G401 (cell line): ENCODE results near the gene CCDC69. TPM values are rescaled to one million over a fixed set of nuclear protein-coding genes. Genes with fewer than 3 reads are reported as not detected.

Experiments
- DNase-seq: peaks from one replicate; pipeline ENCODE4 v3.0.0-alpha.2; 2015; ENCODE audit warnings: low spot score
- in situ Hi-C: cut with HindIII; loops from 2 replicates; pipeline ENCODE4 v1.10.0; 2016; ENCODE audit warnings: low sequenced_read_pairs, mixed read lengths
- total RNA-seq: library from RNA; depleted of rRNA; stranded (reverse); fragments of >200 nt; shearing (Covaris generic); gene quantifications from 2 replicates; pipeline ENCODE4 v1.2.3, GENCODE V29; 2014

Gene CCDC69
- total RNA-seq, 1 experiment from 2014 or later: 3.9 TPM

DNA sequence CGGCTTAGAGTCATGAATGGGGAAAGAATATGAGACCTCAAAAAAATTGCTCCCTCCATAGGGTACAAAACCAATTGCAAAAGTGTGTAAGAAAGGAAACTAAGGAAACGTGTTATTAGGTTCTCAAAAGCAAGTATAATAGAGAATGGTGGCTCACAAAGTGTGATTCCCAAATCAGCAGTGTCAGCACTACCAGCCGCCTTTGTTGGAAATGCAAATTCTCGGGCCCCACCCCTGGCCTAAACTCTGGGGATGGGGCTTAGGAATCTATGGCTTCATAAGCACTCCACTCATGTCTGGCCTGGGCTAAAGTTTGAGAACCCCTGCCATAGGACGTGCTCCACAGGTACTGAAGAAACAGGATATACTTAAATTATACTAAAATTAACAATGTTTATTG is 1.6 kb upstream of the CCDC69 start:
- DNase-seq: no peak
- in situ Hi-C loops: no loop called here

DNA sequence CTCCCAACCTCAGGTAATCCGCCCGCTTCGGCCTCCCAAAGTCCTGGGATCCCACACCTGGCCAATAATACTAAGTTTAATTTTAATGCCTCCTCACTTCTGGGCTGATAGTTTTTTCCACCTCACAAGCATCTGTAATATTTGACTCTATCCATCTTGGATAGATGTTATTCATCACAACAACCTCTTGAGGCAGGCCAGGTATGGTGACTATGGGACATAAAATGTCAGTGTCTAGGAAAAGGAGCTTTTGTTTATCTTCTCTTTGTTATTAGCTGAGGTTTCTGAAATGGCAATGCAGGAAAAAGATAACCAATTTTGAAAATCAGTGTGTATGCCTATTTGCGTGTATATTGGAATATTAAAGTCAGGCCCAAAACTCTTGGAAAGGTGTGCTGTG is 1.2 kb upstream of the CCDC69 start:
- in situ Hi-C loops: no loop called here
- DNase-seq: no peak

DNA sequence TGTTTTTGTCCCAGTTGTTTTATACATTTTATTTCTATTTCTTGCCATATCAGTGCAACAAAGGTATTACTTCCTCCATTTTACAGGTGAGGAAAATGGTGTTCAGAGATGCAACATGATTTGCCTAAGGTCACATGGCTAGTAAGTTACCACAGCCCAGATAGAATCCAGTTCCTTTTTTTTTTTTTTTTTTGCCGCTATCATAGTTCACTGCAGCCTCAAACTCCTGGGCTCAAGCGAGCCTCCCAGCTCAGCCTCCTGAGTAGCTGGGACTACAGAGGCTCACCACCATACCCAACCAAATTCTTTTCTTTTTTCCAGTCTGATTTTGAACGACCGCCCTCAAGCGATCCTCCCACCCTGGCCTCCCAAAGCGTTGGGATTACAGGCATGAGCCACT is 480 bp upstream of the CCDC69 start:
- in situ Hi-C loops: no loop called here
- no peak for DNase-seq

DNA sequence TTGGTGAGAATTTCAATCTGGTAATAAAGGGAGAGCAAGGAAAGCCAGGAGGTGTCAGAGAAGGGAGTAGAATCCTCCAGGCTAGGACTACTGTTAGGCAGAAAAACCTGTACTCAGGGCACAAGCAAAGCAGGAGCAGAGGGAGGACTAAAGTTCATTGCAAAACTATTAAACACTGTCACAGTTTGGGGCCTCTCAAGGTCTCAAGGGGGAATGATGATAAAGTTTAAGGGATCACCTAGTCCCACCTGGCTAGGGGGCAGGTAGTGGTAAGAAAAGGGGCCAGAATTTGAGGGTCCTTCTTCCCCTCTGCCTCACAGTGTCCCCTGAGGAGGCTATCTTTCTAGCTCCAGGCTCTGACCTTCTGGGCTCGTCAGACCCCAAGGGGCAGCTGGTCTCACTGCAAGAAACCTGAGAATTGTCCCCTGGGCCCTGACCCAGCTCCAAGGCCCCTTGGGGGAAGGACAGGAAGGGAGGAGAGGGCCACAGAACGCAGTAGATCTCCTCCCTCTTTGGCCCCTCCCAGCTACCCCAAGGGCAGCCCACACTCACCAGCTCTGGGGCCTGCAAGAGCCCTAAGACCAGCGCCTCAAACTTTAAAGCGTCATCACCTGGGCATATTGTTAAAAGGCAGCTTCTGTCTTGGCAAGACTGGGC is 974 bp downstream of the CCDC69 start:
- DNase-seq: peak; percentile 4
- in situ Hi-C loops: no loop called here

DNA sequence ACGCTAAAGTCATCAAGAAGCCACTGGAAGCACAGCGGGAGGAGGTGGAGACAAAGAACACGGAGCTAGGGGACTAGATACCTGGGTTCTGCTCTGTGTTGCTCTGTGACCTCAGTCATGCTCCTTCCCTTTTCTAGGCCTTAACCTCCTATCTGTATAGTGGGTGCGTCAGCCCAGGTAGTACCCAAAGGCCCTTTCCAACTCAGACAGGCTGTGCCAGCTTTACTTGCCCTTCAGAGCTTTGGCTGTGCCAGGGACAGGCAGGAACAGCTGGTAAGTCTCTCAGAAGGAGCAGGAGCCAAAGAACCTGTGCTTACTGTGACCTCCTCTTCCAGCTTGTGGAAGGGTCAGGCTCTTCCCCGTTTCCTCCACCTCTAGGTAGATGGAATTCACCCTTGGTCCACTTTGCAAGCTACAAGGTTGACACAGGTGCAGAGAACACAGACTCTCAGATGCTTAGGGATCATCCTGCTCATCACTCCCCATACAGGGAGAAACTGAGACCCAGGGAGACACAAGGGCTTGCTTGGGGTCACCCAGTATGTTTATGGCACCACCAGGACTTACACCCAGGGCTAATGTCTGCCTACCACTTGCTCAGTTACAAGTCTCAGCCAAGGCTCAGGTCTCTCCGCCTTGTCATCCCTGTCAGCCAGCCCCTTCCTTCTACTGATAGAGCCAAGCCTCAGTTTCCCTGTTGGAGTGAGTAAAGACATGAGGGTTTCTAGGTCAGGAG is 1.7 kb downstream of the CCDC69 start:
- in situ Hi-C loops: no loop called here
- DNase-seq: no peak

DNA sequence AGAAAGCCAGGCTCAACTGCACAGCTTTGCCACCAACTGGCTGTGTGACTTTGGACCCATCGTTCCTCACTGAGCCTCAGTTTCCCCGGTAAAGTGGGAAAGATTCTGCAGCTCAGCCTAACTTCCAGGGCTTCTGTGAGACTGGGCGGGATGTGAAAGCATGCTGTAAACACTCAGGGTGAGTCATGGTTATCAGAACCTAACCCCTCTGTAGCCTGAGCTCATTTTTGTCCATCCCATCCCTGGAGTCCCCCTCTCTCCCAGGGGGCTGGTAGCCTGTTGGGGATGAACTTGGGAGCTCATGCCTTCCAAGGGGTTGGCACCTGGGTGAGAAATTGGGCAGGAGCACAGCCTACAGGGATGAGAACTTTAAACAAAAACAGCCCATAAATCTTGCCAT is 2.3 kb downstream of the CCDC69 start:
- no peak for DNase-seq

DNA sequence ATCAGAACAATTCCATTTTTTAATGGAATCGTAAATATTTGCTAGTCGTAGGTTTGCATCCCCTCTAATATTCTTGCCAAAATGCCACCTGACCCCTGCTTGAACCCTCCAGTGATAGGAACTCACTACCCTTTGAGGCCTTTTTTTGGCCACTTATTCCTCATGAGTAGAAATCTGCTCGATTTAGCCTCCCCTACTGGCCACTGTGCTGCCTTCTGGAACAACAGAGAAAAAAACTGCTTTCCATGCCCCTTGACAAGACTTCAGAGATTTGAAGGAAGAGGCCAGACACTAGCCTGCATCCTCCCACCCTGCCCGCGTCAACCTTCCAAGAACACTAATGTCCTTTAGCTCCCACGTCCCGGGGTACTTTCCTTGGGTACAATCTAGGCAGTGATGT is 4.1 kb downstream of the CCDC69 start:
- in situ Hi-C loops: no loop called here
- no peak for DNase-seq

More for the DNA sequence above, 2.3 kb downstream of the CCDC69 start:
- in situ Hi-C loops: no loop called here

DNA sequence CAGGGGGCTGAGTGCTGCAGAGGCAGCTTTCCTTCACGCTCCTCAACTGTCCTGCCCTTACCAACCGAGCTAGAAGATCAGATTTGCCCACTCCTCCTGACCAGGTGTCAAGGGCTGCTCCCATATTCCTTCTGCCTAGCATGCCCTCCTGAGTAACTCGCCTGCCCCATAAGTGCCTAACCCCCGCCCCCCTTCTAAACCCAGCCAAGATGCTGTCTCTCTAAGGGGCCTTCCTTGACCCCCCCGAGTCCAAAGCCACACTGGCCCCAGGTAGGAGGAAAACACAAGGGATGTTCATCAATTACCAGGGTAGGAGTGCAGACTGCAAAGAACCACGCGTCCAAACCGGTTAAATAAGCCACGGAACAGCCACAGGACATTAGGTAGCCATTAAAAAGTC is 4.8 kb downstream of the CCDC69 start:
- no peak for DNase-seq
- in situ Hi-C loops: no loop called here

DNA sequence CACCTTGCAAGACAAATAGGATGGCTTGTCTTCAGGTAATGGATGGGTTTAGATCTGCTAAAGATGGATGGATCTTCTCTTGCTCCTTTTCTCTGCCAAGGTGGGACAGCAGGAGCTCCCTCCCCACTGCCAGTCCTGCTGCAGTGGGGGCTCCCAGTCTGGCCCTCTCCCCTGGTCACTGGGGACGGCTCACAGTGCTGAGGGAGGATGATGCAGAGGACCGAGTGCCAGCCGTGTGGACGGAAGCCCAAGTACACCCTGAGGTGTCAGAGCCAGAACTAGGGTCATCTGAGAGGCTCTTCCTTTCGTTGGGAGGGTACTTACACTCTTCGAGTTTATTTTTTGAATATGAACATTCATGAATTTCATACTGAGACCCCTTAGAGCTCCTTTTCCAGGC is 5.7 kb downstream of the CCDC69 start:
- in situ Hi-C loops: no loop called here
- DNase-seq: no peak

DNA sequence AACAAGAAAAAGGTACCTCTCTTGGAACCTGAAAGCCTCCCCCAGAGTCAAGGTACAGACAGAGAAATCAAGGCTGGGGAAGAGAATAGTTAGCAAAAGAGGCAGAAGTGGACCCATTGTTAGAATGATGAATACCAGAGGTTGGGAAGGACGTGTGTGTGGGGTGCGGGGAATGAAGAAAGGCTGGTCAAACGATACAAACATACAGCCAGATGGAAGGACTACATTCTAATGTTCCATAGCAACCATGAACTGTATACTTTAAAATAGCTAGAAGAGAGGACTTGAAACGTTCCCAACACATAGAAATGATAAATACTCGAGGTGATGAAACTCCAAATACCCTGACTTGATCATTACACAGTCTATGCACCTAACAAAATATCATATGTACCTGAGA is 7.1 kb downstream of the CCDC69 start:
- DNase-seq: no peak
- in situ Hi-C loops: no loop called here

DNA sequence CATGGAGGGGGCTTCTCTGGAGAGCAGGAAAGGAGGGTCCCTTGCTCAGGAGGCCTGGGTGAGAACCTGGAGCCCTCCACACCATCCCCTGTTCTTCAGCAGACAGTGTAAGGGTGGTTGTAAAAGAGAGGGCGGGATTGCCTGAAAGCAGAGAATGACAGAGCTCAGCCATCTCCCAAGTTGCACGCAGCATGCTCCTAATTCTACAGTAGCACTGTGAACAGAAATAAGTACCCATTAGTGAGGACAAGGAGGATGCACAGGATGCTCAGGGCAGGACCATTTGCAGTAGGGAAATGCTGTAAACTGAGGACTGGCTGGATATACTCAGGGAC is 8.4 kb downstream of the CCDC69 start:
- no peak for DNase-seq
- in situ Hi-C loops: no loop called here

DNA sequence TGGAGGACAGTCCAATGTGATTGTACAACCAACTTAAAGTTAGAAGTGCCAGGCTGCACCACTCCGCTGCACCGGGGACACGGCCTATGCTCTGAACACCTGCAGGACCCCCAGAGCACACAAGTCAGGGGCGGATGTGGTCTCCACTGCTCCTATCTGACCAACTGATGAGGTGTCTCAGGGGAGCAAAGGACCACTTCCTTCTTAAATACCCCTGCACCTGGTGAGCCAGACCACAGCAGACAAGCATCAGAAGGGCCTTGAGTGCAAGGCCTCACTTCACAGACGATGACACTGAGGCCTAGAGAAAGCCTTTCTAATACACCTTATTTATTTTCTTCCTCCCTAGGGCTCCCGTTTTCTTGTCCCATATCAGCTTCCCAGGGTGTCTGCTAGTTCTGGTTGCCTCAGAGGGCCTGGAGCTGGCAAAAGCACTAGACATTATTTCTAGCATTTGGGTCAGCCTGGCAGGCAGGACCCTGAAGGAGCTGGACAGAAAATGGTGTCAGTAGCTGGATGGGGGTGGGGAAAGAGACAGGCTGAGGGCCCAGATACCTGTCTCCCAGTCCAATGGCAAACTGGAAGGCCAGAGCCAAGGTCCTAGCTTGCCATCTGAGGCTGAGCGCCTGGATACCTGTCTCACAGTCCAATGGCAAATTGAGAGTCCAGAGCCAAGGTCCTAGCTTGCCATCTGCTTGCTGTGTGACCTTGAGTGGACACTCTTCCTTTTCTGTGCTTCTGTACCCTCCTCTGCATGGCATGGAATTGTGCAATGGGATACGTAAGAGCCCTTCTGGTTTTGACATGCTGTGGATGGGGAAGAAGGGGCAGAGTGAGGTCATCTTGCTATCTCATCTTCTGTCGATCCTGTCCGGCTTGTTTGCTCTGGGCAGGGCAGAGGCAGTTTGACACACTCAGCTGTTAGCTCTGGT is 9.0 kb downstream of the CCDC69 start:
- in situ Hi-C loops: no loop called here
- DNase-seq: no peak

DNA sequence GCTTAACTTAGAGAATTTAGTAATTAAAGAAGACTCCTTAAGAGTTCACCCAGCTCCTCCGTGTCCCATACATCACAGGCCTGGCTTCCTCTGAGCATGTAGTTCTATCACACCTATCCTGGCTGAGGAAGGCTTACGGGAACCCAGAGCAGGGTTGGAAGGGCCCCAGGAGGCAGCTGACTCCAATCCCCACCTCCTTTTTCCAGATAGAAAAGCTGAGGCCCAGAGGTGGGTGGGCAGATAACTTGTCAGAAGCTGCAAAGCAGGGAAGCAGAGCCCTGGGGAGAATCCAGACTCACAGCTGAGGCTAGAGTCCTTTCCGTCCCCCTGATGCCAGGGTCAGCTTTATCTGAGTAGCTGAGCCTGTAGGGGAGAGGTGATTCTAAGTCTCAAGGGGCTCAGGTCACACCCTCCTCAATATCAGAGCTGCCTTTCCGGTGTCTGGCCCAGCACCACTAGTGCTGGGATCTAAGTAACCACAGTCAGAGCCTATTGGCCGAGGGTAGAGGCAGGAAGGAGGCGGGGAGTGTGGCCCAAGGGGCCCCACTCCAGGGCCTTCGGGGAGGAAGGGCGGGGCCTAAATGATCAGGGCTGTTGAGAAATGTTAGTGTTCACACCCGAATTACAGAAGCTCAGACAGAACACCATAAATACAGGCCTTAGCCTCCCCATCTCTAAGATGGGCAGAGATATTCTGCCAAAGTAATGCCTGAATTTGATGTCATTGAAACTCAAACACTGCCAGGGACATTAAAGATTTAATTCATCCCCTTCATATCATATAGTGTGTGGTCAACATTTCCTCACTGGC is 9.9 kb downstream of the CCDC69 start:
- in situ Hi-C loops: no loop called here
- no peak for DNase-seq

DNA sequence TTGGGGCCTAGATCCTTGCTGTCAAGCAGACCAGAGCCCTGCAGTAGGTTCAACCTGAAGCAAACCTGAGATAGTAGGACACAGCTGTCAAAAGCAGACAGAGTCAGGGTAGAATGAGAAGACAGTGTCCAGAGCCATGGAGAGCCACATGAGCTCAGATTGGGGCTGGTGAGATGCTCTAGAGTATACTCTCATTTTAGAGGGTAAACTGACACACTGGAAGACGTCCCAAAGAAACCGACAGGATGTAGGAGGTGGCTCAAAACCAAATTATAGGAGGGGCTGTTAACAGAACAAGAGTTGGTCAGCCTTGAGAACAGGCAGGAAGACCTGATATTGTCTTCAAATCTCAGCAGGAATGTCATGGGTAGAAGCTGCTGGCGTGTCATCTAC is 11.5 kb downstream of the CCDC69 start:
- DNase-seq: no peak
- in situ Hi-C loops: no loop called here

DNA sequence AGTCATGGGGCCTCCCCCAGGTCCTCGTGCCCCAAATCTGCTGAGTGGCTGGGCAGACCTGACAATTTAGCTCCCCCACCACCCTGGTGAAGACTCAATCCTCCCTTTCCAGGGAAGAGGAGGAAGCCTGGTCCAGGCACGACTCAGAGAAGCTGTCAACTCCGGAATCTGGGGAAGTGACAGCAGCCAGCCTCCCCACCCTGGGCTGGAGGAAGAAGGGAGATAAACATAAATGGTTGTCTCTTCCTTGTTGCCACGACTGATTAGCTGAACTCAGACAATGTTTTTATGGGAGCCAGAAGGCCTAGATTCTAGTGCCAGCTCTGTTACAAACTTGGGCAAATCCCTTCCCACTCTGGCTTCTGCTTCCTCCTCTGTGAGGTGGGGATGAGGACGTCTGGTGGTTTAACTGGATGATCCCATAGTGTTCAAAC is 15.4 kb downstream of the CCDC69 start:
- DNase-seq: no peak
- in situ Hi-C loops: no loop called here

DNA sequence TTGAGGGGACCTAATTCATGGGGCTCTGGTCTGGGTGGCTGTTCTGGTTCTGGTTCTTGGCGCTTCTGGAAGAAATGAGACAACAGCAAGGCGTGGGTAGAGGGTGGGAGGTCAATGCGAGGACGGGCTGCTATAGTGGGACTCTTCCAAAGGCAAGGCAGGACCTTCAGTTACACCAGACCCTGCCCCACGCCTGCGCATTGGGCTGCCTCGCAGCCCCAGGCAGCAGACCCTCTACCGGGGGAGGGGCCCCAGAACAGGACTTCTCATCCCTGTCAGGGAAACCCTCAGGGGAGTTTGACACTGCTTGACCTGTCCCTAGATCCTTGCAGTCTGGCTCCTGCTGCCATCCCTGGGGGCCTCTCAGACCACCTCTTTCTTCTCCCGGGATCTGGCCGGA is 18.5 kb downstream of the CCDC69 start:
- in situ Hi-C loops: no loop called here

DNA sequence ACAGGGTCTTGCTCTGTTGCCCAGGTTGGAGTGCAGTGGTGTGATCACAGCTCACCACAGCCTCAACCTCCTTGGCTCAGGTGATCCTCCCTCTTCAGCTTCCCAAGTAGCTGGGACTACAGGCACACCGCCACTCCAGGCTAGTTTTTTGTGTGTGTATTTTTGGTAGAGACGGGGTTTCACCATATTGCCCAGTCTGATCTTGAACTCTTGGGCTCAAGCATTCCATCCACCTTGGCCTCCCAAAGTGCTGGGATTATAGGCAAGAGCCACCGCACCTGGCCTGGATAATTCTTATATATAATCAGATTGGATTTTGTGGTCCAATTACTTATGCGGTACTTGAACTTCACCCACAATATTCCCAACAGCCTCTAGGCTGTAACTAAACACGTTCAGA is 19.8 kb downstream of the CCDC69 start:
- DNase-seq: no peak
- in situ Hi-C loops: no loop called here

More for the DNA sequence above, 18.5 kb downstream of the CCDC69 start:
- no peak for DNase-seq

DNA sequence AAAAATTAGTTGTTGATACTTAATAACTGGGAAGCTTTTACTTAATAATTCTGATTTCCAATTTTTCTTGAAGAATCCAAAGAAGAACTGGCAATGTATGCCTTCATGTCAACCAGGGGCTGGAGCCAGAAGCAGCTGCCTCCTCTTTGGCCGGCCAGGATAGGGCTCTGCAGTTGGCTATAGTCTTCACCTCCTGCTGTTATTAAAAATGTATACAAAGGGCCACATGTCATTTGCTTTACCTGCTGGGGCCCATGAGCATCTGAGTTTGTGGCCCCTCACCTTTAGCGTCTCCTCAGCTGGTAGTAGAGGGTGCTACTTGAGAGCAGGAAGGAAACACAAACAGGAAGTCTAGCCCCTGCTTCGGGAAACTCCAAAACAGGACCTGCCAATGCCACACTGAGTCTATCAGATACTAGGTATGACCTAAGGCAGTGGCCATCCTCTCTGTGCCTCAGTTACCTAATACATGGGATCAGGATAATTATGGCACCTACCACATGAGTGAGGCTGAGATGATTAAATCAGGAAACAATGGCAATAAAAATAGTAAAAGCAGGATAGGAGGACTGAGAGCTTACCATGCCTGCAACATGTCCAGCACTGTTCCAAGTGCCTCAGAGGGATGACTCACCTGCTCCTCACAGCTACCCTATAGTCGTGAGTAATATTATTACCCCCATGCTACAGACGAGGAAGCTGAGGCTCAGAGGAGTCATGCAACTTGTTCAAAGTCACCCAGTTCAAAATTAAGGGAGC is 21.3 kb downstream of the CCDC69 start:
- in situ Hi-C loops: no loop called here
- DNase-seq: no peak
